Measurements from ENCODE around the gene MACROD2. TPM values are rescaled to one million over a fixed set of nuclear protein-coding genes. Genes with fewer than 3 reads are reported as not detected.

Gene MACROD2
- total RNA-seq, 4 donors from 2014 or later: 2.9 to 11.3 (median 8.0) TPM

GRCh38 chr20:15205028-15205427, 1209.7 kb downstream of the MACROD2 start:
- no peak for TF ChIP-seq CTCF (IDR thresholded peaks at IDR 0.05; ENCODE audit: low read depth)

- TF ChIP-seq CTCF (IDR thresholded peaks at IDR 0.05; ENCODE audit: low read depth): no peak
Observed at GRCh38 chr20:15205719-15206118, 1210.4 kb downstream of the MACROD2 start.

- TF ChIP-seq CTCF (IDR thresholded peaks at IDR 0.05; ENCODE audit: low read depth): no peak
Observed at GRCh38 chr20:15209537-15209936, 1214.2 kb downstream of the MACROD2 start.

DNA sequence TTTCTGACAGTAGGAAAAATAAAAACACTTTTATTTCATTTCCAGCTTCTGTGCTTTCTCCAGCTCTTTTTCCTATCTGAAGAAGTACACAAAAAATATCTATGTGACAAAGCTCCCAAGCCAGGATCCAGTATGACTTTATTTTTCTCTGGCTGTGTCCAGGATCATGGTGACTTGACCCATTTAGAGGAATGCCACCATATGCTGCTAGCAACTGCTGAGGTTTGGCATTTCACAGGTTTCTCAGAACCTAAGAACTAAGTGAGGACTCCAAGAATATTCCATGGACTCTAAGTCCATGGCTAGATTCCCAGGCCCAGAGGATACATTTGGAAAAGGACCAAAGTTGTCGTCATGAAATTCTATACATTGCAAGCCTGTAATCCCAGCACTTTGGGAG, 1218.7 kb downstream of the MACROD2 start:
- no peak for TF ChIP-seq CTCF (IDR thresholded peaks at IDR 0.05; ENCODE audit: low read depth)

DNA sequence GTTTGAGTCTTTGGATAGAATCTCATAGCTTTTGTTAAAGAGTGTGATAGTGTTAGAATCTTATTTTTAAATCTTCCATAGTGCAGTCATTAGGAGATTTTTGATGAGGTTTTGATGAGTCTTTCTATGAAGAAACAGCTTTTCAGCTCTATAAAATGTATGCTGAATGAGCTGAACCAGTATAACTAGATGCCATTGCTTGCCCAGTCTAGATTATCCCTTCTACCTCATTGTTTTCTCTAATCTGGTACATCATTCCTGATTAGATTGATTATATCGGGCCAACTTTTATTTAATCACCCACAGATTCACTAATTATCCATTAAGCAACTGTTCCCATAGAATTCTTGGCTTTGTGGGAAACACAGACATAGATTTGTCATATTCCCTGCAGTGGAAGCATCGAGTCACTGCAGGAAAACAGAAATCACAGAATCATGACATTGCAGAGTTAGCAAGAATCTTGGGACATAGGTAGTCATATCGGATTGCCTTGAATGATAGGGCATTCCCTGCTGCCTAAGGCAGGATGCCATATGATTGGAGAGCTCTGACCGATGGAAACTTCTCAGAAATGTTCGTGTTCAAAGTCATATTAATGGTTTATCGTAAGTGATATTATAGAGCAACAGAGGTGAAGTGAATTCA, 1224.8 kb downstream of the MACROD2 start:
- no peak for TF ChIP-seq CTCF (IDR thresholded peaks at IDR 0.05; ENCODE audit: low read depth)

DNA sequence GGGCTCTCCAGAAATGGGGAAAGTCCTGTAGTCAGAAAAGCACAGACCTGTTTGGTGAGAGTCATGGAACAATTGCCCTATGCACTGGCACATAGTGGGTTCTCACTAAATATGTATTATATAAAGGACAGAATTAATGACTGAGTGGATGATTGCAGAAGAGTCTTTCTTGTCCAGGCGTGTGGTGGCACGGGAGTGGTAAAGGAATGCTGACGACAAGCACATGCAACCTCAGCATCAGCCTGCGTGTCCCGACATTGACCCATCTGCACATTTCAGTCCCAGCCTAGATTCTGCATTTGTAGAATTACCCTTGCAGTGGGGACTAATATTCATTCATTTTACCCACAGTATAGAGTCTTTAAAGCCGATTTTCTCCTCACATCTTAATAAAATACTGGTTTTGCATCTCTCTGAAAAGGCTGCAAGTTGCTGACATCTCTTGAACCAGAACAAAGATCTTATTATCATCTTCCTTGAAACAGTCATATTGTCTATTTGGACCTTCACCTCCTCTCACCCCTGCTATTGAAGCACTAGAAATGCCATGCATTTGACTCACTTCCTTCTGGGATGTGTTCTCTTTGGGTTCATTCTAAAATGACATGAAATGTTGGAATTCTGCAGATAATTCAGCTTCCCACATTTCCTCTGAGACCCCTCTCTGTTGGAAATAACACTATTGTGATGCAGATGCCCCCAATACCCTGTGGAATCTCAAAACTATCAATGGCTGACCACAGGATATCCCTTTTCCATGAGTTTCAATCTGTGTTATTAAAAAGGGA, 1225.7 kb downstream of the MACROD2 start:
- no peak for TF ChIP-seq CTCF (IDR thresholded peaks at IDR 0.05; ENCODE audit: low read depth)

DNA sequence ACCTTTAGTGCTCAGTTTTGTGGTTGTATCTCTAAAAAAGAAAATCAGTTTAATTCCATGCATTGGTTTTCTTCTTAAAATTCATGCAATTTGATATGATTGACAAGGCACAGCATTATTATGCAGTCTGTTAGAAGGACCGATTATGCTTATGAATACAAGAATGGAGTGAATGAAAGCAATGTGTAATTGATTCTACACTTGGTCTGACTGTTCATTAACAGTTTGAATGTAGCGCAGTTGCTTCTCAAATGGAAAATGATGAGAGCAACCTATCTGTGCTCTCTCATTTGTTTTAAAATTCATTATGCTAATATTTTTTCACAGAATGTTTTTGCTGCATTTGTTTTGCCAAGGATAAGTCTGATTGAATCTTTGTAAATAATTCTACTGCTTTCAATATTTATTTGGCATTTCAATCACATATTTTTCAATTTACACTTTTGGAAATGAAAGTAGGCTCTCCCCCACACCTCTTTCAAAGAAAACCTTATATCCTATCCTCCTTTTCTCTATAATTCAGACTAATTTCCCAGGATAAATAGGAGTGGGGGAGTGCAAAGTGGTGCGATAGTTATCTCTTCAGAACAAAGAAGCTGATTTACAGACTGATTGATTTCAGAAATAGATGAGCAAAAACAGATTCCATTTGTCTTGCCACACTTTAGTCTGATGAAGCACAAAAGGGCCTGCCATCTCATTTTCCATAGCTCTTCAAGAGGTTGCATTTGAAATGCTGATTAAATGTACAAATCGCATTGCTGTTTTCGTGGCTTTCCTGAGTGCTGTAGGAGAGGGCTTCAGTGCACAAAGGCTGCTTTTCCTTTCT, 1227.4 kb downstream of the MACROD2 start:
- no peak for TF ChIP-seq CTCF (IDR thresholded peaks at IDR 0.05; ENCODE audit: low read depth)

Measured in subcutaneous adipose tissue (tissue), 4 donors.